Heart right ventricle (tissue), 16 donors: ENCODE results near the gene SSH3. TPM values are rescaled to one million over a fixed set of nuclear protein-coding genes. Genes with fewer than 3 reads are reported as not detected.

Experiments
- ATAC-seq, 8 donors: fragments of 200-7000 bp; cut with Tn5 transposase; one replicate each; pipeline ENCODE4 v1.9.1; 2020; ENCODE audit warnings: mild to moderate bottlenecking in 8 of 8, moderate library complexity in 8 of 8, moderate number of reproducible peaks in 1 of 8
- DNase-seq, 2 donors: peaks; one replicate each; pipeline ENCODE4 v3.0.0-alpha.2; 2020
- H3K27ac ChIP-seq, 10 donors: fragments of 200-600 bp; sonication (generic) in 2 of 10; one replicate each; pipeline versions ENCODE4 v1.5.0 to v1.8.0; 2020 to 2022; ENCODE audit warnings: mild to moderate bottlenecking in 3 of 10
- H3K27me3 ChIP-seq, 7 donors: fragments of 200-600 bp; one replicate each; pipeline ENCODE4 v1.8.0; 2021 to 2022; ENCODE audit warnings: mild to moderate bottlenecking in 2 of 7
- H3K36me3 ChIP-seq, 9 donors: fragments of 200-600 bp; sonication (generic) in 1 of 9; one replicate each; pipeline versions ENCODE4 v1.5.0 to v1.8.0; 2020 to 2022; ENCODE audit warnings: mild to moderate bottlenecking in 2 of 9
- H3K4me1 ChIP-seq, 9 donors: fragments of 200-600 bp; sonication (generic) in 1 of 9; one replicate each; pipeline versions ENCODE4 v1.5.0 to v1.8.0; 2020 to 2022; ENCODE audit warnings: mild to moderate bottlenecking in 4 of 9
- H3K4me3 ChIP-seq, 10 donors: fragments of 200-600 bp; sonication (generic) in 2 of 10; one replicate each; pipeline versions ENCODE4 v1.5.0 to v1.8.0; 2020 to 2022; ENCODE audit warnings: mild to moderate bottlenecking in 7 of 10, moderate library complexity in 2 of 10
- H3K9me3 ChIP-seq, 11 donors: fragments of 200-600 bp in 10 of 11; sonication (generic) in 2 of 11; one replicate each; pipeline versions ENCODE4 v1.5.0 to v1.8.0; 2013 to 2022; ENCODE audit warnings: mild to moderate bottlenecking in 2 of 11, control low read depth in 1 of 11, moderate library complexity in 1 of 11
- CTCF ChIP-seq, 9 donors: fragments of 200-600 bp; sonication (generic) in 2 of 9; IDR thresholded peaks; one replicate each; pipeline versions ENCODE4 v1.5.0 to v1.8.0; 2021 to 2022; ENCODE audit warnings: antibody characterized with exemption in 9 of 9, mild to moderate bottlenecking in 5 of 9, moderate library complexity in 1 of 9
- WGBS, 2 donors: extraction: QIAGEN DNeasy Blood & Tissue Kit; methylation state at CpG; one replicate each; pipeline ENCODE4 v1.1.7; 2013; ENCODE audit warnings: inconsistent platforms in 1 of 2; 5-methylcytosine and 5-hydroxymethylcytosine counted together
- intact Hi-C, 10 donors: fragments of 100-400 bp; cut with DNase I; formaldehyde crosslinking; loops; one replicate each; pipeline versions ENCODE4 v1.11.1 to v1.14.2; 2022
- polyA plus RNA-seq, 2 donors: library from polyadenylated mRNA; stranded (reverse); fragments of 200-250 nt; gene quantifications; one replicate each; pipeline ENCODE4 v1.2.3, GENCODE V29; 2013
- total RNA-seq, 10 donors: library from RNA; stranded (reverse); fragmentation: NEBNext Ultra II Directional in 3 of 10; extraction: Animal tissue kit (Norgen Biotek cat#: 25700) in 3 of 10; gene quantifications; one replicate each; pipeline versions ENCODE4 v1.2.1 to v1.2.4, GENCODE V29; 2021 to 2023
- donor health status: Arrhythmogenic right ventricular cardiomyopathy.
- donor health status: ischemic (EF 13 %, LVEDD 7.1; RV severe dilation, severe dysfunction).
- donor health status: healthy with polysubstance abuse.
- donor health status: DM: no; HTN: yes; CAD: no.
- donor health status: DM: no; HTN: no; CAD: no.
- donor health status: ischemic (EF 25% LVEDD 6.9; RV normal size, moderate dysfunction).
- donor health status: ischemic (EF 25% LVEDD 5.7; RV mildly dilated, moderate dysfunction).
- donor health status: healthy.
- donor health status: DM: yes; HTN: yes; CAD: no.
- donor health status: Ischemic cardiomyopathy.
- donor health status: ischemic (EF 35%, LVEDD 5.7; RV mildly dilated, moderate dysfunction).
- donor health status: nonischemic (EF 11% LVEDD 7.7; RV severe dilation, severe dysfunction).
- donor health status: DM: yes; HTN: yes; CAD: no.
- donor health status: PGD.
- donor health status: ischemic (EF 29% LVEDD 5.4; RV normal size, mild dysfunction).
- donor health status: nonischemic (EF 23%, LVEDD 6.1; RV moderate dilation, normal function).

SSH3 gene
- total and polyA plus RNA-seq, 12 donors: 7.8 to 21.2 (median 15.3) TPM

- WGBS, 2 donors: 95 to 97% methylated on average over 1 of the region's 1 CpG
- H3K36me3 ChIP-seq: peaks cover 0 to 100% (median 26%) of the 10 kb centered on the region in 9 donors
These were observed 7.5 kb upstream of the SSH3 start for GRCh38 chr11:67295846-67296245.

DNA sequence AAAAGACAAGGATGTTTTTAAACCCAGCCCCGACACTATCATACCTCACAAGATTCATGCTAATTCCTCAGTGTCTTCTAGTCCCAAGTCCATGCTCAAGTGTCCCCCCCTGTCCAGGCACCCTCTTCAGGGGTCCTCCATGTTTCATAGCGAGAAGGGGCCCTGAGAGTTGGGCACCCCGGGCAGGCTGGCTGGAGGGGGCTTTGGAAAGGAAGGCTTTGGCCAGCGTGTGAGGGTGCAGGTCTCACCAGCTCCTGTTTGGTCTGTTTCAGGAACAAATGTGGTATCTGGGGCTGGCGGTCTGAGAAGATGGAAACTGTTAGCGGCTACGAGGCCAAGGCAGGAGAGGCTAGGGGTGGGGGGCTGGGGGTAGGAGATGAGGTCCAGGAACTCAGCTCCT lies 4.5 kb upstream of the SSH3 start:
- H3K4me1 ChIP-seq: peaks cover 6 to 26% (median 18%) of the 10 kb centered on the region in 9 donors
- ATAC-seq (no peak), DNase-seq (no peak)
- no peaks in the 10 kb centered on the region for H3K27me3 ChIP-seq
- H3K36me3 ChIP-seq: peaks cover 0 to 85% (median 22%) of the 10 kb centered on the region in 9 donors
- intact Hi-C loops: no loop called here
- peaks cover 0 to 17% (median 0%) of the 10 kb centered on the region in 11 donors for H3K9me3 ChIP-seq
- no peak overlapping the region for H3K4me3 ChIP-seq
- WGBS, 2 donors: 95 to 98% methylated on average over 7 of the region's 7 CpGs
- no peak overlapping the region for H3K27ac ChIP-seq
- no peak for TF ChIP-seq CTCF (IDR thresholded peaks at IDR 0.05)

More at GRCh38 chr11:67295846-67296245, 7.5 kb upstream of the SSH3 start:
- no peak for ATAC-seq
- Histone ChIP-seq H3K27ac (no peak overlapping the region), H3K27me3 (no peaks in the 10 kb centered on the region), H3K9me3 (peaks cover 0 to 17% (median 0%) of the 10 kb centered on the region in 11 donors), H3K4me1 (peaks cover 0 to 31% (median 7%) of the 10 kb centered on the region in 9 donors), H3K4me3 (no peak overlapping the region)
- no peak for DNase-seq
- TF ChIP-seq CTCF (IDR thresholded peaks at IDR 0.05): no peak
- intact Hi-C loops: no loop called here

DNA sequence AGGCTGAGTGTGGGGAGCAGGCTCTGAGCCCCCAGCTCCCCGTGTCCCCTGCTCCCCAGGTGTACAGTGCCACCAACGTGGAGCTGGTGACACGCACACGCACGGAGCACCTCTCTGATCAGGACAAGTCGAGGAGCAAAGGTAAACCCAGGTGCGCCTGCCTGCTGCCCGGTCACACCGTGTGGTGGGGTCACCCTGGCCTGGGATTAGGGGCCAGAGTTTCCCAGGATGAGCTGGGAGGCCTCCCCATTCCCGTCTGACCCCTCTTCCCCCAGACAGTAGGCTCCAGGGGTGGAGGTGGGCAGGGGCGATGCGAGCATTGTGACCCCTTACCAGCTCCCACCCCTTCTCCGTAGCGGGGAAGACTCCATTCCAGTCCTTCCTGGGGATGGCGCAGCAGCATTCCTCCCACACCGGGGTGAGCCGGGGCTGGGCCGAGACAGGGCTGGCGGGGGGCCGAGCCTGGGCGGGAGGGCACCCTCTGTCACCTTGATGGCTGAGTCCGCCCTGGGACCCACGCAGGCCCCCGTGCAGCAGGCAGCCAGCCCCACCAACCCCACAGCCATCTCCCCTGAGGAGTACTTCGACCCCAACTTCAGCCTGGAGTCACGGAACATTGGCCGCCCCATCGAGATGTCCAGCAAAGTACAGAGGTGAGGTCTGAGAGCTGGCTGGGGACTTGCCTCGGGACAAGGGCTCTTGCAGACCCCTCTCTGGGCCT lies 3.7 kb upstream of the SSH3 start:
- H3K4me3 ChIP-seq: no peak overlapping the region
- 95 to 96% methylated on average over 29 of the region's 29 CpGs for WGBS, 2 donors
- H3K27me3 ChIP-seq: no peaks in the 10 kb centered on the region
- DNase-seq (no peak), ATAC-seq (no peak)
- peaks cover 0 to 77% (median 20%) of the 10 kb centered on the region in 9 donors for H3K36me3 ChIP-seq
- H3K4me1 ChIP-seq: peaks cover 10 to 32% (median 26%) of the 10 kb centered on the region in 9 donors
- H3K9me3 ChIP-seq: peaks cover 0 to 17% (median 0%) of the 10 kb centered on the region in 11 donors
- no peak for TF ChIP-seq CTCF (IDR thresholded peaks at IDR 0.05)
- intact Hi-C loops: loop anchor here in 2 of 10 donors (5.0 kb wide), 1 partner anchor 32 kb away; the partner anchor contains the start of gene GRK2 (in 2 of the 2)
- no peak overlapping the region for H3K27ac ChIP-seq

- H3K27me3 ChIP-seq: no peaks in the 10 kb centered on the region
- no peak overlapping the region for H3K27ac ChIP-seq
- peaks cover 10 to 35% (median 29%) of the 10 kb centered on the region in 9 donors for H3K4me1 ChIP-seq
- 95 to 97% methylated on average over 13 of the region's 13 CpGs for WGBS, 2 donors
- TF ChIP-seq CTCF (IDR thresholded peaks at IDR 0.05): no peak
- ATAC-seq (no peak), DNase-seq (no peak)
- intact Hi-C loops: loop anchor here in 2 of 10 donors (5.0 kb wide), 1 partner anchor 33 kb away; the partner anchor contains the start of gene GRK2 (in 2 of the 2)
- peaks cover 0 to 13% (median 0%) of the 10 kb centered on the region in 11 donors for H3K9me3 ChIP-seq
- peaks cover 0 to 70% (median 13%) of the 10 kb centered on the region in 9 donors for H3K36me3 ChIP-seq
- H3K4me3 ChIP-seq: no peak overlapping the region
These were observed 3.0 kb upstream of the SSH3 start for GRCh38 chr11:67300256-67300755.
